SU-DHL-6 (cell line): ENCODE data around the gene ATOSB.

Experiments
- CTCF ChIP-seq: fragments of 200-600 bp; sonication (generic); IDR thresholded peaks from one replicate; pipeline ENCODE4 v1.5.1; 2017; ENCODE audit warnings: antibody characterized with exemption, mild to moderate bottlenecking, low read length, moderate library complexity; ENCODE audit not compliant: insufficient read depth, poor library complexity, severe bottlenecking
- EZH2phosphoT487 ChIP-seq: fragments of 200-600 bp; sonication (generic), shearing (Covaris generic); conservative IDR thresholded peaks from 2 replicates; pipeline ENCODE4 v1.6.1; 2018; ENCODE audit warnings: mild to moderate bottlenecking, antibody characterized with exemption, low read length, moderate library complexity, mixed read lengths

DNA sequence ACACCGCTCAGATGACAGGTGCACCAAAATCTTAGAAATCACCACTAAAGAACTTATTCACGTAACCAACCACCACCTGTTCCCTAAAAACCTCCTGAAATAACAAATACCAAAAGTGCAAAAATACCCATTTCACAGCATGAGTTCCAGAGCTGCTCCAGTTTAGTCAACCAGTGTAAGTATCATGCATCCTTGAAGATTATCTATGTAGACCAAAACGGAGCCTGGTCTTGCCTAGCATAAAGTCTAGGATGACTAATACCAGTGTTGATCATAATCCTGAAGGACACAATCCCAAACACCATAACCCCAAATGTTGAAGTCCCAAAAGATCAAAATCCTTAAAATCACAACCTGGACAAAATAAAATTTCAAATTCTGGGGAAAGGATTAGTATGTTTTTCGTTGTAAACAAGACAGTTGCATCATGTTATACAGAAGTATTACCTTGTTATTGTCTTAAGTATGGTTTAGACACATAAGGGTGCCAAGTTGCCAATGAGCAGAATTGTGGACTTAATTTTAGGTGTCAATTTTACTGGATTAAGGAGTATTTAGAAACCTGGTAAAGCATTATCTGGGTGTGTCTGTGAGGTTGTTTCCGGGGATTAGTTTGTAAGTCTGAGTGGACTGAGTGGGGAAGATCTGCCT lies 61.4 kb downstream of the ATOSB start:
- TF ChIP-seq CTCF (no peak), EZH2phosphoT487 (no peak)
